Calu3 (cell line): ENCODE measurements around the gene MIPOL1. TPM values are rescaled to one million over a fixed set of nuclear protein-coding genes. Genes with fewer than 3 reads are reported as not detected.
A peak's percentile ranks its signal among the peaks of the same experiment; 100 is the strongest.
"Not testable (repeated sequence)": the region's sequence is repeated elsewhere in the genome, so short reads cannot be mapped to it uniquely, and the experiment has no call there.

Experiments used
- BruUV-seq: library from RNA; stranded (reverse); fragments of 400-500 nt; replicated peaks from 2 replicates; lab custom pipeline; 2021; lab: Mats Ljungman, UMichigan
- CTCF ChIA-PET: fragments of 300-600 bp; sonication (Branson Sonifier 250); formaldehyde crosslinking; loops from one replicate; lab custom pipeline; 2022; ENCODE audit warnings: antibody characterized with exemption; lab: Charles Lee
- DNase-seq: peaks from one replicate; pipeline ENCODE4 v3.0.0; 2022
- H3K27ac Mint-ChIP-seq: one replicate; pipeline ENCODE4 v1.8.0; 2022; ENCODE audit warnings: mixed read lengths; ENCODE audit not compliant: unreplicated experiment
- H3K27me3 Mint-ChIP-seq: one replicate; pipeline ENCODE4 v1.8.0; 2022; ENCODE audit warnings: mixed read lengths; ENCODE audit not compliant: unreplicated experiment
- H3K36me3 Mint-ChIP-seq: one replicate; pipeline ENCODE4 v1.8.0; 2022; ENCODE audit warnings: mild to moderate bottlenecking, moderate library complexity, mixed read lengths; ENCODE audit not compliant: insufficient read depth, unreplicated experiment
- H3K4me1 Mint-ChIP-seq: one replicate; pipeline ENCODE4 v1.8.0; 2022; ENCODE audit warnings: mild to moderate bottlenecking, low read depth, mixed read lengths; ENCODE audit not compliant: unreplicated experiment
- H3K4me3 Mint-ChIP-seq: one replicate; pipeline ENCODE4 v1.8.0; 2022; ENCODE audit warnings: mild to moderate bottlenecking, low read depth, moderate library complexity, mixed read lengths; ENCODE audit not compliant: unreplicated experiment
- H3K9me3 Mint-ChIP-seq: one replicate; pipeline ENCODE4 v1.8.0; 2022; ENCODE audit warnings: low read depth, mixed read lengths; ENCODE audit not compliant: unreplicated experiment
- CTCF ChIP-seq: fragments of 200-600 bp; IDR thresholded peaks from one replicate; pipeline ENCODE4 v1.8.0; 2022; ENCODE audit warnings: antibody characterized with exemption; ENCODE audit not compliant: unreplicated experiment
- intact Hi-C: fragments of 100-400 bp; cut with micrococcal nuclease; formaldehyde crosslinking; loops from one replicate; pipeline ENCODE4 v1.10.0; 2022; ENCODE audit not compliant: unreplicated experiment
- total RNA-seq: library from RNA; stranded (reverse); gene quantifications from 2 replicates; pipeline ENCODE4 v1.2.3, GENCODE V29; 2022

The MIPOL1 gene
- total RNA-seq, 1 experiment from 2014 or later: 27.2 TPM

- DNase-seq: peak; percentile 17
- peak; percentile 60 for TF ChIP-seq CTCF
- BruUV-seq: no TSS peak
- Mint-ChIP-seq H3K27me3 (no peaks in the 10 kb centered on the region), H3K27ac (no peak overlapping the region), H3K4me3 (no peak overlapping the region), H3K4me1 (peaks cover 14% of the 10 kb centered on the region), H3K36me3 (peaks cover 7% of the 10 kb centered on the region), H3K9me3 (peaks cover 6% of the 10 kb centered on the region)
- intact Hi-C loops: loop anchor here (5.0 kb wide), 2 partner anchors 33 to 58 kb away; partner anchors contain the start of genes MIPOL1 and SLC25A21
- CTCF ChIA-PET: interaction anchor here (0.5 to 1.2 kb wide), 4 partner anchors 13 to 644 kb away, joined by 3 to 5 read pairs (median 4); no protein-coding TSS in a partner anchor
Observed at GRCh38 chr14:37230551-37231194, 32.9 kb downstream of the MIPOL1 start.

- Mint-ChIP-seq H3K27ac (no peak overlapping the region), H3K36me3 (no peaks in the 10 kb centered on the region), H3K9me3 (no peaks in the 10 kb centered on the region), H3K4me1 (no peaks in the 10 kb centered on the region), H3K4me3 (no peak overlapping the region), H3K27me3 (no peaks in the 10 kb centered on the region)
- CTCF ChIA-PET: interaction anchor here (0.5 to 1.0 kb wide), 4 partner anchors 11 to 679 kb away, joined by 3 to 9 read pairs (median 4); partner anchors contain the start of gene MIPOL1
- BruUV-seq: no TSS peak
- peak; percentile 50 for DNase-seq
- intact Hi-C loops: loop anchor here (2.0 to 5.0 kb wide), 3 partner anchors 36 to 82 kb away; partner anchors contain the start of genes MIPOL1 and SLC25A21
- TF ChIP-seq CTCF: peak; percentile 23
Observed at GRCh38 chr14:37232907-37233481, 35.3 kb downstream of the MIPOL1 start.

GRCh38 chr14:37234222-37234621 is 36.5 kb downstream of the MIPOL1 start:
- Mint-ChIP-seq H3K9me3 (no peaks in the 10 kb centered on the region), H3K4me1 (no peaks in the 10 kb centered on the region), H3K27ac (no peak overlapping the region), H3K36me3 (no peaks in the 10 kb centered on the region), H3K4me3 (no peak overlapping the region), H3K27me3 (no peaks in the 10 kb centered on the region)
- no TSS peak for BruUV-seq
- no peak for TF ChIP-seq CTCF
- CTCF ChIA-PET: interaction anchor here (0.7 kb wide), 1 partner anchor 32 kb away, joined by 5 read pairs; no protein-coding TSS in a partner anchor
- intact Hi-C loops: loop anchor here (5.0 kb wide), 2 partner anchors 37 to 62 kb away; partner anchors contain the start of genes MIPOL1 and SLC25A21
- no peak for DNase-seq

- H3K27ac Mint-ChIP-seq, H3K27me3 Mint-ChIP-seq, BruUV-seq, H3K4me1 Mint-ChIP-seq, H3K36me3 Mint-ChIP-seq, intact Hi-C loops, H3K4me3 Mint-ChIP-seq, DNase-seq, H3K9me3 Mint-ChIP-seq: not testable (repeated sequence)
- CTCF ChIA-PET: interaction anchor here (0.6 kb wide), 1 partner anchor 24 kb away, joined by 7 read pairs; no protein-coding TSS in a partner anchor
Observed at GRCh38 chr14:37236044-37236443, 38.3 kb downstream of the MIPOL1 start.
